Epithelial cell of esophagus (primary cell): ENCODE results near the gene MDK.
A peak's percentile ranks its signal among the peaks of the same experiment; 100 is the strongest.

Experiments
- DNase-seq: peaks from one replicate; pipeline ENCODE4 v3.0.0; 2010; ENCODE audit warnings: low read depth
- H3K4me3 ChIP-seq: 2 replicates; pipeline ENCODE4 v1.5.1; 2011; ENCODE audit warnings: mild to moderate bottlenecking, low read length, control low read depth
- CTCF ChIP-seq: IDR thresholded peaks from 2 replicates; pipeline ENCODE4 v1.5.1; 2011; ENCODE audit warnings: low read depth, mild to moderate bottlenecking, low read length, control low read depth, inconsistent platforms; ENCODE audit not compliant: insufficient read depth; ENCODE audit errors: missing control alignments

The MDK gene

GRCh38 chr11:46381048-46381818, at the start of gene MDK:
MDK (plus strand) TSS chr11:46381669; CDS start chr11:46382058, 389 bp downstream.
- peak within 1 kb of the TSS; percentile 42 for H3K4me3 ChIP-seq
- TF ChIP-seq CTCF, result no peak
- no peak for DNase-seq

- no peak for TF ChIP-seq CTCF
- DNase-seq, result no peak
- no peak overlapping the region for H3K4me3 ChIP-seq
Measured at GRCh38 chr11:46332093-46332567, 49.3 kb upstream of the MDK start.

GRCh38 chr11:46332568-46333393, 48.7 kb upstream of the MDK start:
- no peak for DNase-seq
- H3K4me3 ChIP-seq, result no peak overlapping the region
- no peak for TF ChIP-seq CTCF

GRCh38 chr11:46333394-46333947, 48.0 kb upstream of the MDK start:
- DNase-seq, result no peak
- no peak for TF ChIP-seq CTCF
- no peak overlapping the region for H3K4me3 ChIP-seq

- TF ChIP-seq CTCF, result no peak
- no peak for DNase-seq
- H3K4me3 ChIP-seq, result no peak overlapping the region
Measured at GRCh38 chr11:46334211-46334610, 47.3 kb upstream of the MDK start.

GRCh38 chr11:46335271-46335670, 46.2 kb upstream of the MDK start:
- no peak for TF ChIP-seq CTCF
- H3K4me3 ChIP-seq, result no peak overlapping the region
- DNase-seq, result no peak
